Measurements from ENCODE around the gene NEO1. TPM values are rescaled to one million over a fixed set of nuclear protein-coding genes. Genes with fewer than 3 reads are reported as not detected.
A peak's percentile ranks its signal among the peaks of the same experiment; 100 is the strongest.

NEO1 gene
- polyA plus RNA-seq, 4 donors: 8.4 to 162 (median 21.7) TPM

- Histone ChIP-seq H3K4me1 (ENCODE audit: control insufficient read depth in 3 of 3, insufficient read depth in 2 of 3, low read depth in 1 of 3, low read length in 2 of 3) (no peaks in the 10 kb centered on the region), H3K36me3 (ENCODE audit: control insufficient read depth in 3 of 3, insufficient read depth in 2 of 3, low read depth in 1 of 3, low read length in 3 of 3) (peaks cover 0 to 17% (median 9%) of the 10 kb centered on the region in 3 donors), H3K9me3 (ENCODE audit: control insufficient read depth in 2 of 2, insufficient read depth in 1 of 2, low read depth in 1 of 2, low read length in 1 of 2) (no peaks in the 10 kb centered on the region), H3K4me3 (ENCODE audit: low read depth in 1 of 3, low read length in 3 of 3) (no peak overlapping the region), H3K27ac (ENCODE audit: low read depth in 1 of 3, low read length in 2 of 3) (no peak overlapping the region), H3K27me3 (ENCODE audit: control insufficient read depth in 3 of 3, insufficient read depth in 3 of 3, low read length in 3 of 3) (no peaks in the 10 kb centered on the region)
- no peak for DNase-seq
- 93 to 100% (median 94%) methylated on average over 1 of the region's 1 CpG for WGBS, 3 donors
- FAIRE-seq: no peak
Measured at GRCh38 chr15:73130830-73131229, 78.6 kb downstream of the NEO1 start.

GRCh38 chr15:73134196-73134595, 81.9 kb downstream of the NEO1 start:
- no peaks in the 10 kb centered on the region for H3K4me1 ChIP-seq (ENCODE audit: control insufficient read depth in 3 of 3, insufficient read depth in 2 of 3, low read depth in 1 of 3, low read length in 2 of 3)
- H3K4me3 ChIP-seq (ENCODE audit: low read depth in 1 of 3, low read length in 3 of 3): no peak overlapping the region
- peaks cover 0 to 21% (median 4%) of the 10 kb centered on the region in 3 donors for H3K36me3 ChIP-seq (ENCODE audit: control insufficient read depth in 3 of 3, insufficient read depth in 2 of 3, low read depth in 1 of 3, low read length in 3 of 3)
- no peaks in the 10 kb centered on the region for H3K27me3 ChIP-seq (ENCODE audit: control insufficient read depth in 3 of 3, insufficient read depth in 3 of 3, low read length in 3 of 3)
- DNase-seq (no peak), FAIRE-seq (no peak)
- H3K27ac ChIP-seq (ENCODE audit: low read depth in 1 of 3, low read length in 2 of 3): no peak overlapping the region
- WGBS, 3 donors: 18 to 51% (median 23%) methylated on average over 1 of the region's 1 CpG
- H3K9me3 ChIP-seq (ENCODE audit: control insufficient read depth in 2 of 2, insufficient read depth in 1 of 2, low read depth in 1 of 2, low read length in 1 of 2): no peaks in the 10 kb centered on the region

GRCh38 chr15:73139041-73139743, 86.9 kb downstream of the NEO1 start:
- 56 to 80% (median 63%) methylated on average over 5 of the region's 5 CpGs for WGBS, 3 donors
- H3K27me3 ChIP-seq (ENCODE audit: control insufficient read depth in 3 of 3, insufficient read depth in 3 of 3, low read length in 3 of 3): no peaks in the 10 kb centered on the region
- H3K27ac ChIP-seq (ENCODE audit: low read depth in 1 of 3, low read length in 2 of 3): no peak overlapping the region
- DNase-seq: no peak
- no peaks in the 10 kb centered on the region for H3K9me3 ChIP-seq (ENCODE audit: control insufficient read depth in 2 of 2, insufficient read depth in 1 of 2, low read depth in 1 of 2, low read length in 1 of 2)
- H3K36me3 ChIP-seq (ENCODE audit: control insufficient read depth in 3 of 3, insufficient read depth in 2 of 3, low read depth in 1 of 3, low read length in 3 of 3): peaks cover 0 to 17% (median 0%) of the 10 kb centered on the region in 3 donors
- no peak overlapping the region for H3K4me3 ChIP-seq (ENCODE audit: low read depth in 1 of 3, low read length in 3 of 3)
- FAIRE-seq: no peak
- H3K4me1 ChIP-seq (ENCODE audit: control insufficient read depth in 3 of 3, insufficient read depth in 2 of 3, low read depth in 1 of 3, low read length in 2 of 3): peaks cover 0 to 9% (median 0%) of the 10 kb centered on the region in 3 donors

GRCh38 chr15:73139744-73140553, 87.7 kb downstream of the NEO1 start:
- H3K27me3 ChIP-seq (ENCODE audit: control insufficient read depth in 3 of 3, insufficient read depth in 3 of 3, low read length in 3 of 3): no peaks in the 10 kb centered on the region
- DNase-seq (no peak), FAIRE-seq (no peak)
- H3K36me3 ChIP-seq (ENCODE audit: control insufficient read depth in 3 of 3, insufficient read depth in 2 of 3, low read depth in 1 of 3, low read length in 3 of 3): peaks cover 0 to 17% (median 0%) of the 10 kb centered on the region in 3 donors
- H3K4me3 ChIP-seq (ENCODE audit: low read depth in 1 of 3, low read length in 3 of 3): no peak overlapping the region
- peaks cover 0 to 9% (median 0%) of the 10 kb centered on the region in 3 donors for H3K4me1 ChIP-seq (ENCODE audit: control insufficient read depth in 3 of 3, insufficient read depth in 2 of 3, low read depth in 1 of 3, low read length in 2 of 3)
- no peaks in the 10 kb centered on the region for H3K9me3 ChIP-seq (ENCODE audit: control insufficient read depth in 2 of 2, insufficient read depth in 1 of 2, low read depth in 1 of 2, low read length in 1 of 2)
- H3K27ac ChIP-seq (ENCODE audit: low read depth in 1 of 3, low read length in 2 of 3): peak overlapping the region in 1 of 3 donors; percentile 16
- WGBS, 3 donors: 82 to 92% (median 89%) methylated on average over 5 of the region's 5 CpGs

GRCh38 chr15:73141216-73141900, 89.1 kb downstream of the NEO1 start:
- H3K27me3 ChIP-seq (ENCODE audit: control insufficient read depth in 3 of 3, insufficient read depth in 3 of 3, low read length in 3 of 3): no peaks in the 10 kb centered on the region
- FAIRE-seq (no peak), DNase-seq (no peak)
- H3K4me1 ChIP-seq (ENCODE audit: control insufficient read depth in 3 of 3, insufficient read depth in 2 of 3, low read depth in 1 of 3, low read length in 2 of 3): peaks cover 0 to 9% (median 0%) of the 10 kb centered on the region in 3 donors
- H3K36me3 ChIP-seq (ENCODE audit: control insufficient read depth in 3 of 3, insufficient read depth in 2 of 3, low read depth in 1 of 3, low read length in 3 of 3): peaks cover 0 to 17% (median 0%) of the 10 kb centered on the region in 3 donors
- peak overlapping the region in 1 of 3 donors; percentile 4 for H3K27ac ChIP-seq (ENCODE audit: low read depth in 1 of 3, low read length in 2 of 3)
- 54 to 77% (median 70%) methylated on average over 3 of the region's 3 CpGs for WGBS, 3 donors
- H3K4me3 ChIP-seq (ENCODE audit: low read depth in 1 of 3, low read length in 3 of 3): no peak overlapping the region
- no peaks in the 10 kb centered on the region for H3K9me3 ChIP-seq (ENCODE audit: control insufficient read depth in 2 of 2, insufficient read depth in 1 of 2, low read depth in 1 of 2, low read length in 1 of 2)

GRCh38 chr15:73142802-73143762, 90.8 kb downstream of the NEO1 start:
- Histone ChIP-seq H3K4me3 (ENCODE audit: low read depth in 1 of 3, low read length in 3 of 3) (no peak overlapping the region), H3K27me3 (ENCODE audit: control insufficient read depth in 3 of 3, insufficient read depth in 3 of 3, low read length in 3 of 3) (no peaks in the 10 kb centered on the region), H3K4me1 (ENCODE audit: control insufficient read depth in 3 of 3, insufficient read depth in 2 of 3, low read depth in 1 of 3, low read length in 2 of 3) (peaks cover 0 to 9% (median 0%) of the 10 kb centered on the region in 3 donors), H3K27ac (ENCODE audit: low read depth in 1 of 3, low read length in 2 of 3) (peak overlapping the region in 2 of 3 donors; percentile 64 to 72), H3K9me3 (ENCODE audit: control insufficient read depth in 2 of 2, insufficient read depth in 1 of 2, low read depth in 1 of 2, low read length in 1 of 2) (no peaks in the 10 kb centered on the region), H3K36me3 (ENCODE audit: control insufficient read depth in 3 of 3, insufficient read depth in 2 of 3, low read depth in 1 of 3, low read length in 3 of 3) (peaks cover 0 to 12% (median 0%) of the 10 kb centered on the region in 3 donors)
- no peak for FAIRE-seq
- peak; percentile 36 to 61 for DNase-seq
- 87 to 89% (median 88%) methylated on average over 12 of the region's 12 CpGs for WGBS, 3 donors

- WGBS, 3 donors: 59 to 86% (median 64%) methylated on average over 1 of the region's 1 CpG
- Histone ChIP-seq H3K9me3 (ENCODE audit: control insufficient read depth in 2 of 2, insufficient read depth in 1 of 2, low read depth in 1 of 2, low read length in 1 of 2) (no peaks in the 10 kb centered on the region), H3K27me3 (ENCODE audit: control insufficient read depth in 3 of 3, insufficient read depth in 3 of 3, low read length in 3 of 3) (no peaks in the 10 kb centered on the region), H3K4me3 (ENCODE audit: low read depth in 1 of 3, low read length in 3 of 3) (no peak overlapping the region), H3K36me3 (ENCODE audit: control insufficient read depth in 3 of 3, insufficient read depth in 2 of 3, low read depth in 1 of 3, low read length in 3 of 3) (peaks cover 0 to 10% (median 0%) of the 10 kb centered on the region in 3 donors), H3K27ac (ENCODE audit: low read depth in 1 of 3, low read length in 2 of 3) (peak overlapping the region in 1 of 3 donors; percentile 64), H3K4me1 (ENCODE audit: control insufficient read depth in 3 of 3, insufficient read depth in 2 of 3, low read depth in 1 of 3, low read length in 2 of 3) (peaks cover 0 to 9% (median 0%) of the 10 kb centered on the region in 3 donors)
- DNase-seq: no peak
- FAIRE-seq: no peak
Measured at GRCh38 chr15:73143763-73144155, 91.5 kb downstream of the NEO1 start.

Data from small intestine (tissue), 7 donors.